ENCODE results near the gene MGAT5B. TPM values are rescaled to one million over a fixed set of nuclear protein-coding genes. Genes with fewer than 3 reads are reported as not detected.

MGAT5B gene
- total RNA-seq, 6 experiments from 2014 or later = 0.16 TPM; not detected in 5

GRCh38 chr17:76899414-76899813 lies 31.2 kb downstream of the MGAT5B start:
- Histone ChIP-seq H3K27me3 (no peaks in the 10 kb centered on the region), H3K36me3 (no peaks in the 10 kb centered on the region), H3K4me1 (no peaks in the 10 kb centered on the region), H3K27ac (no peak overlapping the region), H3K9me3 (no peaks in the 10 kb centered on the region), H3K4me3 (no peak overlapping the region)
- no peak for DNase-seq
- 57% methylated on average over 3 of the region's 7 CpGs for WGBS (ENCODE audit: insufficient coverage, low coverage, low lambda C conversion rate, missing lambda C conversion rate)
- ATAC-seq = no peak
- no peak for TF ChIP-seq POLR2A (IDR thresholded peaks at IDR 0.05)
- TF ChIP-seq CTCF (IDR thresholded peaks at IDR 0.05) = no peak
- intact Hi-C loops (cut with DNase I) = no loop called here

GRCh38 chr17:76900723-76901122 lies 32.5 kb downstream of the MGAT5B start:
- DNase-seq (no peak), ATAC-seq (no peak)
- Histone ChIP-seq H3K9me3 (no peaks in the 10 kb centered on the region), H3K27me3 (no peaks in the 10 kb centered on the region), H3K27ac (no peak overlapping the region), H3K4me1 (no peaks in the 10 kb centered on the region), H3K36me3 (no peaks in the 10 kb centered on the region), H3K4me3 (no peak overlapping the region)
- TF ChIP-seq POLR2A (IDR thresholded peaks at IDR 0.05) (no peak), CTCF (IDR thresholded peaks at IDR 0.05) (no peak)
- WGBS (ENCODE audit: insufficient coverage, low coverage, low lambda C conversion rate, missing lambda C conversion rate) = 28% methylated on average over 3 of the region's 8 CpGs
- intact Hi-C loops (cut with DNase I) = no loop called here

GRCh38 chr17:76901542-76902197 lies 33.5 kb downstream of the MGAT5B start:
- DNase-seq (no peak), ATAC-seq (no peak)
- H3K4me3 ChIP-seq = no peak overlapping the region
- H3K27me3 ChIP-seq = no peaks in the 10 kb centered on the region
- intact Hi-C loops (cut with DNase I) = no loop called here
- WGBS (ENCODE audit: insufficient coverage, low coverage, low lambda C conversion rate, missing lambda C conversion rate) = 36% methylated on average over 4 of the region's 11 CpGs
- no peaks in the 10 kb centered on the region for H3K9me3 ChIP-seq
- TF ChIP-seq CTCF (IDR thresholded peaks at IDR 0.05) (no peak), POLR2A (IDR thresholded peaks at IDR 0.05) (no peak)
- no peak overlapping the region for H3K27ac ChIP-seq
- no peaks in the 10 kb centered on the region for H3K36me3 ChIP-seq
- H3K4me1 ChIP-seq = no peaks in the 10 kb centered on the region

GRCh38 chr17:76902476-76902875 lies 34.3 kb downstream of the MGAT5B start:
- Histone ChIP-seq H3K4me1 (no peaks in the 10 kb centered on the region), H3K27me3 (no peaks in the 10 kb centered on the region), H3K36me3 (no peaks in the 10 kb centered on the region), H3K9me3 (no peaks in the 10 kb centered on the region), H3K4me3 (no peak overlapping the region), H3K27ac (no peak overlapping the region)
- ATAC-seq (no peak), DNase-seq (no peak)
- TF ChIP-seq CTCF (IDR thresholded peaks at IDR 0.05) = no peak
- TF ChIP-seq POLR2A (IDR thresholded peaks at IDR 0.05) = no peak
- intact Hi-C loops (cut with DNase I) = no loop called here
- WGBS (ENCODE audit: insufficient coverage, low coverage, low lambda C conversion rate, missing lambda C conversion rate) = 80% methylated on average over 2 of the region's 14 CpGs
